OCI-LY7 (cell line): ENCODE measurements around the gene NAV2. TPM values are rescaled to one million over a fixed set of nuclear protein-coding genes. Genes with fewer than 3 reads are reported as not detected.

Experiments
- BruUV-seq: library from RNA; stranded (reverse); fragments of 400-500 nt; replicated peaks from 2 replicates; lab custom pipeline; 2021; lab: Mats Ljungman, UMichigan
- CTCF ChIA-PET: fragments of 300-600 bp; sonication (Branson Sonifier 250); formaldehyde crosslinking; loops from one replicate; lab custom pipeline; 2022; ENCODE audit warnings: antibody characterized with exemption; ENCODE audit not compliant: unreplicated experiment; lab: Charles Lee
- POLR2A ChIA-PET: fragments of 300-600 bp; sonication (Branson Sonifier 250); formaldehyde crosslinking; loops from one replicate; lab custom pipeline; 2022; ENCODE audit warnings: antibody characterized with exemption; lab: Charles Lee
- DNase-seq: peaks from one replicate; pipeline ENCODE4 v3.0.0-alpha.2; 2015; ENCODE audit warnings: low spot score
- H2AFZ ChIP-seq: fragments of 200-600 bp; sonication (generic), shearing (Covaris generic); 2 replicates; pipeline ENCODE4 v1.6.1; 2014; ENCODE audit warnings: mild to moderate bottlenecking, antibody characterized with exemption, low read length, moderate library complexity
- H3K27ac ChIP-seq: fragments of 200-600 bp; sonication (generic); 2 replicates; pipeline ENCODE4 v1.5.1; 2014; ENCODE audit warnings: mixed run types, low read depth, mild to moderate bottlenecking, moderate library complexity, low read length, inconsistent platforms; ENCODE audit not compliant: poor library complexity, severe bottlenecking
- H3K36me3 ChIP-seq: fragments of 200-600 bp; sonication (generic); 2 replicates; pipeline ENCODE4 v1.6.1; 2014; ENCODE audit warnings: mild to moderate bottlenecking, antibody characterized with exemption, low read length, moderate library complexity, mixed read lengths; ENCODE audit not compliant: insufficient read depth
- H3K4me1 ChIP-seq: fragments of 200-600 bp; sonication (generic); 2 replicates; pipeline ENCODE4 v1.5.1; 2014; ENCODE audit warnings: mild to moderate bottlenecking, low read length; ENCODE audit not compliant: insufficient read depth, poor library complexity, severe bottlenecking
- H3K4me2 ChIP-seq: fragments of 200-600 bp; sonication (generic); 2 replicates; pipeline ENCODE4 v1.6.1; 2014; ENCODE audit warnings: mild to moderate bottlenecking, low read length
- H3K4me3 ChIP-seq: fragments of 200-600 bp; sonication (generic); 2 replicates; pipeline ENCODE4 v1.5.1; 2014; ENCODE audit warnings: mild to moderate bottlenecking, low read depth, low read length; ENCODE audit not compliant: poor library complexity, severe bottlenecking
- H3K79me2 ChIP-seq: fragments of 200-600 bp; sonication (generic); 2 replicates; pipeline ENCODE4 v1.6.1; 2016; ENCODE audit warnings: low read depth, mild to moderate bottlenecking, low read length, moderate library complexity, mixed read lengths; ENCODE audit not compliant: insufficient read depth
- H3K9me2 ChIP-seq: fragments of 200-600 bp; sonication (generic); 2 replicates; pipeline ENCODE4 v1.6.1; 2016; ENCODE audit warnings: mild to moderate bottlenecking, low read length, mixed read lengths; ENCODE audit not compliant: insufficient read depth
- H3K9me3 ChIP-seq: fragments of 200-600 bp; sonication (generic); 2 replicates; pipeline ENCODE4 v1.6.1; 2014; ENCODE audit warnings: mild to moderate bottlenecking, mixed run types, low read length, mixed read lengths
- H4K20me1 ChIP-seq: fragments of 200-600 bp; sonication (generic); 2 replicates; pipeline ENCODE4 v1.6.1; 2014; ENCODE audit warnings: mild to moderate bottlenecking, antibody characterized with exemption, low read length, moderate library complexity, mixed read lengths; ENCODE audit not compliant: insufficient read depth
- EZH2phosphoT487 ChIP-seq: fragments of 200-600 bp; sonication (generic); IDR thresholded peaks from 2 replicates; pipeline ENCODE4 v1.6.1; 2018; ENCODE audit warnings: low read depth, borderline replicate concordance, mild to moderate bottlenecking, mixed run types, antibody characterized with exemption, low read length, moderate library complexity, mixed read lengths
- intact Hi-C: fragments of 100-400 bp; cut with micrococcal nuclease; formaldehyde crosslinking; loops from one replicate; pipeline ENCODE4 v1.10.0; 2022; ENCODE audit not compliant: unreplicated experiment
- total RNA-seq, 2 experiments: library from RNA; depleted of rRNA in 1 of 2; stranded (reverse); fragments of >200 nt in 1 of 2; shearing (Covaris generic) in 1 of 2; gene quantifications; 2 replicates each; pipeline ENCODE4 v1.2.3, GENCODE V29; 2014 to 2022
- TF ChIP-seq, protein P1 (sequence below): fragments of 200-600 bp; sonication (generic); conservative IDR thresholded peaks from 2 replicates; pipeline ENCODE4 v1.5.1; 2014; ENCODE audit warnings: mild to moderate bottlenecking, antibody characterized with exemption, low read length, moderate library complexity, mixed read lengths

NAV2 gene
- total RNA-seq, 2 experiments from 2014 or later = 0.06 to 0.68 TPM

DNA sequence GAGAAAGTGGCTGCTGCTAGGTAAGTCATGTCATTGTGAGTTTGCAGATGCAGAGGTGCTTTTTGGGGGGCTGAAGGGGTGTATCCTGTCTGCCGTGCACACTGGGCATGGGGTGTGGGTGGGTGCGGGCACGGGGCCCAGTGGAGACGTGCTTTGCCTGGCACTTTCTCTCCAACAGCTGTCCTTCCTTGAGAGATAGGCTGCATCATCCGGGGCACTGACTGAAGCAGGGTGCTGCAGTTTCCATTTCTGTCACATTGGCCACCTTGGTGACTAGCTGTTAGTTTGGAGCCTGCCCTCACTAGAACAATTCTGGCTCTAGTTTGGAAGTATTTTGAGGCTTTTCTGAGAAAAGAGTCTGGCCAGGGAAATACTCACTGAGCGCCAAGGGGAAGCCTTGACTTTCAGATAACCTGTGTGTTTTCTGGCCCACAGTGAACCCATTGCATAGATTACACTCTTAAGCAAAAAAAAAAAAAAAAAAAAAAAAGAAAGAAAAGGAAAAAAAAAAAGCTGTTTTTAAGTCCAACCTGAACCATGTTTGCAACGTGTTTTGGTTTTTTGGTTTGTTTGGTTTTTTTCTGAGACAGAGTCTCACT, 219.2 kb downstream of the NAV2 start:
- DNase-seq = no peak
- H3K36me3 ChIP-seq = no peaks in the 10 kb centered on the region
- no peak overlapping the region for H3K4me2 ChIP-seq
- H2AFZ ChIP-seq = no peak overlapping the region
- no peaks in the 10 kb centered on the region for H3K9me2 ChIP-seq
- intact Hi-C loops = loop anchor here (10.0 kb wide), 1 partner anchor 423 kb away; no protein-coding TSS in a partner anchor
- no TSS peak for BruUV-seq
- H3K9me3 ChIP-seq = no peaks in the 10 kb centered on the region
- H3K4me3 ChIP-seq = no peak overlapping the region
- no peaks in the 10 kb centered on the region for H3K4me1 ChIP-seq
- POLR2A ChIA-PET = interaction anchor here (0.6 kb wide), 1 partner anchor 55 kb away, joined by 3 read pairs; no protein-coding TSS in a partner anchor
- TF ChIP-seq, protein P1, sequence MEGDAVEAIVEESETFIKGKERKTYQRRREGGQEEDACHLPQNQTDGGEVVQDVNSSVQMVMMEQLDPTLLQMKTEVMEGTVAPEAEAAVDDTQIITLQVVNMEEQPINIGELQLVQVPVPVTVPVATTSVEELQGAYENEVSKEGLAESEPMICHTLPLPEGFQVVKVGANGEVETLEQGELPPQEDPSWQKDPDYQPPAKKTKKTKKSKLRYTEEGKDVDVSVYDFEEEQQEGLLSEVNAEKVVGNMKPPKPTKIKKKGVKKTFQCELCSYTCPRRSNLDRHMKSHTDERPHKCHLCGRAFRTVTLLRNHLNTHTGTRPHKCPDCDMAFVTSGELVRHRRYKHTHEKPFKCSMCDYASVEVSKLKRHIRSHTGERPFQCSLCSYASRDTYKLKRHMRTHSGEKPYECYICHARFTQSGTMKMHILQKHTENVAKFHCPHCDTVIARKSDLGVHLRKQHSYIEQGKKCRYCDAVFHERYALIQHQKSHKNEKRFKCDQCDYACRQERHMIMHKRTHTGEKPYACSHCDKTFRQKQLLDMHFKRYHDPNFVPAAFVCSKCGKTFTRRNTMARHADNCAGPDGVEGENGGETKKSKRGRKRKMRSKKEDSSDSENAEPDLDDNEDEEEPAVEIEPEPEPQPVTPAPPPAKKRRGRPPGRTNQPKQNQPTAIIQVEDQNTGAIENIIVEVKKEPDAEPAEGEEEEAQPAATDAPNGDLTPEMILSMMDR = no peak
- no peak for TF ChIP-seq EZH2phosphoT487
- no peaks in the 10 kb centered on the region for H3K79me2 ChIP-seq
- CTCF ChIA-PET = no interaction called here
- no peak overlapping the region for H3K27ac ChIP-seq
- no peaks in the 10 kb centered on the region for H4K20me1 ChIP-seq

DNA sequence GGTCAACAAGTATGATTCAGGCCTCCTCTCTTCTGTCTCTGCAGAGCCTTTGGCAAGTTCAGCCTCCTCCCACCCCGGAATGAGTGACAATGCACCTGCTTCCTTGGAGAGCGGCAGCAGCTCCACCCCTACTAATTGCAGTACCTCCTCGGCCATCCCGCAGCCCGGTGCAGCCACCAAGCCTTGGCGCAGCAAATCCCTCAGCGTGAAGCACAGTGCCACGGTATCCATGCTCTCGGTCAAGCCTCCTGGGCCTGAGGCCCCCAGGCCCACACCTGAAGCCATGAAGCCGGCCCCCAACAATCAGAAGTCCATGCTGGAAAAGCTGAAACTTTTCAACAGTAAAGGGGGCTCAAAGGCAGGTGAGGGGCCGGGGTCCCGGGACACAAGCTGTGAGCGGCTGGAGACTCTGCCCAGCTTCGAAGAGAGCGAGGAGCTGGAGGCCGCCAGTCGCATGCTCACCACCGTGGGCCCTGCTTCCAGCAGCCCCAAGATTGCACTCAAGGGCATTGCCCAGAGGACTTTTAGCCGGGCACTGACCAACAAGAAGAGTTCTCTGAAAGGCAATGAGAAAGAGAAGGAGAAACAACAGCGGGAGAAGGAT, 220.6 kb downstream of the NAV2 start:
- Histone ChIP-seq H3K4me3 (no peak overlapping the region), H4K20me1 (no peaks in the 10 kb centered on the region), H3K4me2 (no peak overlapping the region), H3K4me1 (no peaks in the 10 kb centered on the region), H3K79me2 (no peaks in the 10 kb centered on the region), H3K27ac (no peak overlapping the region), H3K9me3 (no peaks in the 10 kb centered on the region), H3K9me2 (no peaks in the 10 kb centered on the region), H2AFZ (no peak overlapping the region), H3K36me3 (no peaks in the 10 kb centered on the region)
- BruUV-seq = no TSS peak
- ChIA-PET POLR2A (no interaction called here), CTCF (no interaction called here)
- TF ChIP-seq, protein P1 = no peak
- intact Hi-C loops = loop anchor here (10.0 kb wide), 1 partner anchor 422 kb away; no protein-coding TSS in a partner anchor
- no peak for DNase-seq
